Activated naive CD4-positive, alpha-beta T cell (primary cell): ENCODE data around the gene MCRIP2.
A peak's percentile ranks its signal among the peaks of the same experiment; 100 is the strongest.

Experiments
- DNase-seq, 4 experiments: peaks; one replicate each; lab custom pipeline; 2025; lab: John Stamatoyannopoulos, UW

MCRIP2 gene

DNA sequence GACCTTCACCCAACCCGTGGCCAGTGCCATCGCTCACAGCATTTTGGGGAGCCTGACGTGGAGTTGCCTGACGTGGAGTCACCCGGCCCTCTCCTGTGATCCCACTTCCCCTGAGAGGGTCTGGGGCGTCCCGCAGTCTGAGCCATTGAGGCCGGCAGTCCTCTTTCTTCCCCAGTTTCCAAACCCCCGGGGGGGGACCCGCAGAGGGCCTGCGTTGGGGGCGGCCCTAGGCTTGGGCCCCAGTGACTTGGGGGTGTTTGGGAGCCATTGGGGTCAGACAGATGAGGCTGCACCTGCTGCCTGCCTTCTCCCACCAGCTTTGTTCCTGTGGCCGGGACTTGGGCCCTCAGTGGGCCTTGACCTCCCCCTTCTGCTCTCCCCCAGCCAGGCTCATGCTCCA lies 28.0 kb downstream of the MCRIP2 start:
- no peak for DNase-seq

GRCh38 chr16:670485-671352 lies 29.1 kb downstream of the MCRIP2 start:
- DNase-seq: no peak

GRCh38 chr16:671353-672131 lies 29.9 kb downstream of the MCRIP2 start:
- no peak for DNase-seq

- no peak for DNase-seq
Measured at GRCh38 chr16:672371-672770, 30.7 kb downstream of the MCRIP2 start.

DNA sequence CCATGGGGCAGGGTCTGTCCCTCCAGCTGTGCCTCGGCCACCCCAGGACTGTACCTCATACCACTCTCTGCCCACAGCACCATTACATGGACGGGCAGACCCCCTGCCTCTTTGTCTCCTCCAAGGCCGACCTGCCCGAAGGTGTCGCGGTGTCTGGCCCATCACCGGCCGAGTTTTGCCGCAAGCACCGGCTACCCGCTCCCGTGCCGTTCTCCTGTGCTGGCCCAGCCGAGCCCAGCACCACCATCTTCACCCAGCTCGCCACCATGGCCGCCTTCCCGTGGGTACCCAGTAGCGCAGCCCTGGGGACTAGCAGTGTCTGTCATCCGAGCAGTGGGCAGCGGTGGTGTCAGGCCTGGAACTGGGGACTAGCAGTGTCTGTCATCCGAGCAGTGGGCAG lies 31.2 kb downstream of the MCRIP2 start:
- DNase-seq: no peak

DNA sequence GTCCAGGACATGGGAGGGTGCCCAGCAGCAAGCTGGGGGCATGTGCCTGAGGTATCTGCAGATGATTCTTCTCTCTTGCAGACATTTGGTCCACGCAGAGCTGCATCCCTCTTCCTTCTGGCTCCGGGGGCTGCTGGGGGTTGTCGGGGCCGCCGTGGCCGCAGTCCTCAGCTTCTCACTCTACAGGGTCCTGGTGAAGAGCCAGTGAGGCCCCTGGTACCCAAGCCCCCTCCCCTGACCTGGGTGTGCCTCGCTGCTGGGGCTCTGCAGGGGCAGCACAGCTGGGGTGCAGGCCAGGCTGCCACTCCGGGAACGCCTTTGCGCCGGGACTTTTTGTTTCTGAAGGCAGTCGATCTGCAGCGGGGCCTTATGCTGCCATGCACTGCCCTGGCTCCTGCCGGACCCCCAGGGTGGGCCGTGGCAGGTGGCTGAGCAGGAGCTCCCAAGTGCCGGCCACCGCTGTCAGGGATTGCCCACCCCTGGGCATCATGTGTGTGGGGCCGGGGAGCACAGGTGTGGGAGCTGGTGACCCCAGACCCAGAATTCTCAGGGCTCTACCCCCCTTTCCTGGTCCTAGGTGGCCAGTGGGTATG lies 31.9 kb downstream of the MCRIP2 start:
- DNase-seq: no peak

DNA sequence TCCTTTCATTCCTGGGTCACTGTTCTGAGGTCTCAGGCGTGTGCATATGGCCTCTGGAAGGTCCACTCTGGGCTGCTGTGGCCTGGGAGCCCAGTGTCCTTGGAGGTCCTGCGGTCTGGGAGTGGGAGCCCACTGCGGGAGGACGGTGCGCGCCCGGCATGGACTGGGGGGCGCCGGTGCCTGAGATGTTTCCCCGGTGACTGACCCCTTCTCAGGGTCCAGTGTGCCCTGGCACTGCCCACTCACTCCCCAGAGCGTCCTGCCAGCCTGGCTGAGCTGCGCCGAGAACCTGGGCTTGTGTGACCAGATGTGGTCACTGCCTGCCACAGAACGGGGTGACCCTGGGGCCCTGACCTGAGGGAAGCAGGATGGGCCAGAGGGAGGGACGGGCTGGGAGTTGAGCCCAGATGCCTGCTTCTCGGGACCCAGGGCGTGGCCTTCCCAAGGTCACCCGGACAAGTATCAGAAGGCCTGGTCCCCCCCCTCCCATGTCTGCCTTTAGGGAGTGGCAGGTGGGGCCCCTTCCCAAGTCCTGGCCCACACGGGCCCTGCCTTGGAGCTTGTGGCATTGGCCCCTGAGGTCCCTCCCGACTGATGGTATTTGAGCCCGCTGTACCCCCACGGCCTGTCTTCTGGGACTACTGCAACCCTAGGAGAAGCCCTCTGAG lies 32.7 kb downstream of the MCRIP2 start:
- DNase-seq: no peak

DNA sequence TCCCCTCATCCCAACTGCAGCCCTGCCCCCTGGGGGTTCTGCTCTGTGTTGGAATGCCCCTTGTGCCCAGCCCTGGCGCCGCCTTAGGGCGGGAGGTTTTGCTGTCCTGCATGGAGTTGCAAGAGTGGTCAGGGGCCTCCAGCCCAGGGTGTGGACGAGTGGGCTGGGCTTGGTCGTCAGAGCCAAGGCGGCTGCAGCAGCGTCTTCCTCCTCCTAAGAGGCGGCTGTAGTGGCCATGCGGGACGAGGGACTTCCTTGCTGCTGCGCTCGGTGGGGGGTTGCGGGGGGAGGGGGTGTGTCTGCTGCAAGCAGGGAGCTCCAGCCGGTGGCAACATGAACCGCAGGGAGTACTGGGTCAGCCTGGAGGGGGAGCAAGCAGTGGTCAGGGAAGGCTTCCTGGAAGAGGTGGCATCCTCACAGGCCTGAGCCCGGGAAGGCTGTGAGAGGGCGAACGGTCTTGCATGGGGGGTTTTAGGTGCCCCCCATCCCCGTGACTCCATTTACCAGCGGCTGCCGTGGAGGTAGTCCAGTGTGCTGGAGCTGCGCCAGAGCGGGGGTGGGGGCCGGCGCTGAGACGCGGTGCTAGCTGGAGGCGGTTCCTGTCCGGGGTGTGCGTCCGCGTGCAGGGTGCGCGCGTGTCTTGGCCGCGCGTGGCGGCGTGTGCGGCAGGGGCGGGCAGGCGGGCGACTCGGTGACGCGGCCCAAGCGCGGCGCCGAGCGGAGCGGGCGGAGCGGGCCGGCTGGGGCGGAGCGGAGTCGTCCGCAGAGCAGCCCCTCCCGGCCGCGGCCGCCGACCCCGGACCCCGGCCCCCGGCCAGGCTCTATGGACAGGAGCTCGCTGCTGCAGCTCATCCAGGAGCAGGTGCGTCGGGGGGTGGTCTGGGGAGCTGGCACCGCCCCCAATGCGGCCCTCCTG lies 33.6 kb downstream of the MCRIP2 start, which contains the start of gene RHBDL1:
Gene RHBDL1 (plus strand): TSS at position 704 of the 916 bp plus-strand sequence. CDS start 120 bp downstream, at position 824.
- DNase-seq: no peak

DNA sequence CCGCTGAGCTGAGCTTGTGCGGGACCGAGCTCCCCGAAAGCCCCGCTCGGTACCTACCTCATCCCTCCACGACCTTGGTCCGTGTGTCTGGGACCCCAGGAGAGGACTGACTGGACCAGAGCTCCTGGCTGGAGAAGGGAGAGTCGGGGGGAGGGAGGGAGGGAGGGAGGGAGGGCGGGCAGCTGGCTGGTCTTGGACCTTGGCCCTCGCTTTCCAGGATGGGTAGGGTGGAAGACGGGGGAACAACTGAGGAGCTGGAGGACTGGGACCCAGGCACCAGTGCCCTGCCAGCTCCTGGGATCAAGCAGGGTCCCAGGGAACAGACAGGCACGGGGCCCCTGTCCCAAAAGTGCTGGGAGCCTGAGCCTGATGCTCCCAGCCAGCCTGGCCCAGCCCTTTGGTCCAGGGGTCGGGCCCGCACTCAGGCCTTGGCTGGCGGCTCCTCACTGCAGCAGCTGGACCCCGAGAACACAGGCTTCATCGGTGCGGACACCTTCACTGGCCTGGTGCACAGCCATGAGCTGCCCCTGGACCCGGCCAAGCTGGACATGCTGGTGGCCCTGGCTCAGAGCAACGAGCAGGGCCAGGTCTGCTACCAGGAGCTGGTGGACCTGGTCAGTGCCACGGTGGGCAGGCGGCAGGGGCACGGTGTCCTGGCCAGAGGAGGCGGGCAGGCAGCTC lies 34.4 kb downstream of the MCRIP2 start:
- no peak for DNase-seq

DNA sequence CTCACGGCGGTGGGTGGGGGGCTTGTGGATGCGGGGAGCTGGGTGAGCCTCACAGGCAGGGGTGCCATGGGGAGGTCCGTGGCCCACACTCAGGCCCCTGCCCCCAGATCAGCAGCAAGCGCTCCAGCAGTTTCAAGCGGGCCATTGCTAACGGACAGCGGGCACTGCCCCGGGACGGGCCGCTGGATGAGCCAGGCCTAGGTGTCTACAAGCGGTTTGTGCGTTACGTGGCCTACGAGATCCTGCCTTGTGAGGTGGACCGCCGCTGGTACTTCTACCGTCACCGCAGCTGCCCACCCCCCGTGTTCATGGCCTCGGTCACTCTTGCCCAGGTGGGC lies 34.9 kb downstream of the MCRIP2 start:
- no peak for DNase-seq

DNA sequence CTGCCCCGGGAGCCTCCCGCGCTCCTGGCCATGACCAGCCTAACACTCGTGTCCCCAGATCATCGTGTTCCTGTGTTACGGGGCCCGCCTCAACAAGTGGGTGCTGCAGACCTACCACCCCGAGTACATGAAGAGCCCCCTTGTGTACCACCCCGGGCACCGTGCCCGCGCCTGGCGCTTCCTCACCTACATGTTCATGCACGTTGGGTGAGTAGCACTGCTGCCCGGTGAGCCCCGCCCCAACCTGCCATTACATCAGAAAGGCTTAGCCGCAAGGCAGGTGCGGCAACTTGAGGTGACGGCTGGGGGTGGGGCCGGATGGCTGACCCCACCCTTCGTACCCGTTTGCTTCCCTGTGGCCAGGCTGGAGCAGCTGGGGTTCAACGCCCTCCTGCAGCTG lies 35.3 kb downstream of the MCRIP2 start:
- DNase-seq: no peak

DNA sequence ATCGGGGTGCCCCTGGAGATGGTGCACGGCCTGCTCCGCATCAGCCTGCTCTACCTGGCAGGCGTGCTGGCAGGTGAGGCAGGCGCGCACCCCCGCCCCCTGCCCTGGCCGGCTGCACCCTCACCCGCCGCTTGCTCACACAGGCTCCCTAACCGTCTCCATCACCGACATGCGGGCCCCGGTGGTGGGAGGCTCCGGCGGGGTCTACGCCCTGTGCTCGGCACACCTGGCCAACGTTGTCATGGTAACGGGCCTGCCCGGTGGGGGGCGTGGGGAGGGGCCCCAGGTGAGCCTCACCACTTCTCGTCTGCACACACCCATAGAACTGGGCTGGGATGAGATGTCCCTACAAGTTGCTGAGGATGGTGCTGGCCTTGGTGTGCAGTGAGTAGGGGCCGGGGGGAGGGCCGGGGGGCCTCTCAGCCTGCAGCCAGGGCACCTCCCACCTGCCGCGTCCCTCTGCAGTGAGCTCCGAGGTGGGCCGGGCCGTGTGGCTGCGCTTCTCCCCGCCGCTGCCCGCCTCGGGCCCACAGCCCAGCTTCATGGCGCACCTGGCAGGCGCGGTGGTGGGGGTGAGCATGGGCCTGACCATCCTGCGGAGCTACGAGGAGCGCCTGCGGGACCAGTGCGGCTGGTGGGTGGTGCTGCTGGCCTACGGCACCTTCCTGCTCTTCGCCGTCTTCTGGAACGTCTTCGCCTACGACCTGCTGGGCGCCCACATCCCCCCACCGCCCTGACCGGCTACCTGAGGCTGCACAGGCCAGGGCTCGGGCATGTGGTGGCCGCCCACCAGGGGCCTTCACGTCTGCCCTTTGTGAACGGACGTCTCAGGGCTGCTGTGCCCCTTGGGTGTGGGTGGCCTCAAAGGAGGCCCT lies 35.9 kb downstream of the MCRIP2 start:
- DNase-seq: no peak

DNA sequence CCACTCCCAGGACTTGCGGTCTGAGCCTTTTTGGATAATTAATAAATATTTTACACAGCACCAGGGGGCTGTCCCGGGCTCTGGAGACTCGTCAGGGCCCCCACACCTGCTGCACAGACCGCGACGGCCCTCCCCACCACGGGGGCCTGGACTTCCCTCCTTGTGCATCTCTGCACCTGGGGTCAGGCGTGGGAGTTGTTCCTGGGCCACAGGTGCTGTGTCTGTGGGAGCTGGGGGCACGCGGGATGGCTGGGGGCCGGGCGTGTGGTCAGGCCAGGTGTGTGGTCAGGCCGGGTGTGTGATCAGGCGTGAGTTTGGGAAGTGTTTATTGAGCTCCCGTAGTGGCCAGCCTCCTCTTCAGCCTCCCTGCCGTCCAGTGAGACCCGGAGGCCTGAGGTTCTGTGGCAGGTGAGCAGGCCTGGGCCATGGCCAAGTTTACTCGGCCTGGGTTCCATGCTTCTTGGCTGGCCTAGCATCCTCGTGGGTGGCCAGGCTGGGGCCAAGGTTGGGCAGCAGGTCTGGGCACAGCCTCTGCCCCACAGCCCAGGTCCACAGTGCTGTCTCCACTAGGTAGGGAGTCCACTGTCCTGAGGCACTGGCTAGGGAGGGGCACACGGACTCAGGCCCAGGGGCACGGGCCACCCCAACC lies 36.7 kb downstream of the MCRIP2 start:
- no peak for DNase-seq

- peak in 2 of 4 experiments; percentile 46 to 62 for DNase-seq
Measured at GRCh38 chr16:678858-679813, 37.5 kb downstream of the MCRIP2 start.

GRCh38 chr16:679814-680624 lies 38.4 kb downstream of the MCRIP2 start, which contains the start of gene STUB1:
Gene STUB1 (plus strand): TSS chr16:680410. CDS start chr16:680526, 116 bp downstream.
- DNase-seq: peak; percentile 87 to 97 (median 95)

DNA sequence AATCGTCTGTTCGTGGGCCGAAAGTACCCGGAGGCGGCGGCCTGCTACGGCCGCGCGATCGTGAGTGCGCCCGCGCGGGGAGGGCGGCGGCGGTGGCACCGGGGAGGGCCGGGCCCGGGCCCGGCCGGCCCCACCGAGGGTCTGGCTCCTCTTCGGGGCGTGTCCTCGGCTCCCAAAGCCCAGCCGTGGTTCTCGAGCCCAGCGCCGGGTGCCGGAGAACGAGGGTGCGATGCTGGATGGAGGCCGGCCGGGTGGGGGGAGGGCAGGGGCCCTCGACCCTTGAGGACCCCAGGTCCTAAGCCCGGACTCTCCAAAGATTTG lies 39.0 kb downstream of the MCRIP2 start:
- no peak for DNase-seq
